ENCODE data around the gene SMIM1.

DNA sequence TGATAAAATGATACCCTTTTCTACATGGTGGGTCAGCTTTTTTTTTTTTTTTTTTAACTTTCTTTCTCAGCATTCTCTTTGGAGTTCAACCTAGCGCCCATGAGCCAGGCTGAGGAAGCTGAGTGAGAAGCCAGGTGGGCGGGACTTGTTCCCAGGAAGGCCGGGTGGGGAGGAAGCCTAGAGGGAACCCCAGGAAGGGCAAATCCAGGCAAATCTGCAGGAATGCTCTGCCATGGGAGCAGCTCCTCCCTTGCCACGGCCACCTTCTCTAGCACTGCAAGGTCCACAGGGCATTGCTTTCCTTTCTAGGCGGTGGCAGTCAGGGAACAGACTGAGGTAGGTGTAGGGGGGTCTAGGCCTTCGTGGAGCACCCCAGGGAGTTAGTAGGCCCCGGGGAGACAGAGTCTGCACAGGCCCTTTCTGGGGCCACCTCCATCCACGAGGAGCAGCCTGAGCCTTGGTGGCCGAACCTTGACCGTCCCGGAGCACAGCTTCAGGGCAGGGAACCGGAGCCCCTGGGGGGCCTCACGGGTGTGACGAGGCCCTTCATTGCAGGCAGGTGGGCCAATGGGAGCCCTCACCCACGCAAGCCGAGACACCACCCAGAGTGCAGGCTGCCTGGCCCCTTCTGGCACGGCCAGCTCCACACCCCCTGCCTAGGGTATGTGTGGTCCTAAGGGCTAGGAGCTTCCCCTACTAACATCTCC lies 38.5 kb upstream of the SMIM1 start:
- TF ChIP-seq EZH2 (IDR thresholded peaks at IDR 0.05; ENCODE audit: low read length, missing control alignments), result no peak
- TF ChIP-seq, protein P1, sequence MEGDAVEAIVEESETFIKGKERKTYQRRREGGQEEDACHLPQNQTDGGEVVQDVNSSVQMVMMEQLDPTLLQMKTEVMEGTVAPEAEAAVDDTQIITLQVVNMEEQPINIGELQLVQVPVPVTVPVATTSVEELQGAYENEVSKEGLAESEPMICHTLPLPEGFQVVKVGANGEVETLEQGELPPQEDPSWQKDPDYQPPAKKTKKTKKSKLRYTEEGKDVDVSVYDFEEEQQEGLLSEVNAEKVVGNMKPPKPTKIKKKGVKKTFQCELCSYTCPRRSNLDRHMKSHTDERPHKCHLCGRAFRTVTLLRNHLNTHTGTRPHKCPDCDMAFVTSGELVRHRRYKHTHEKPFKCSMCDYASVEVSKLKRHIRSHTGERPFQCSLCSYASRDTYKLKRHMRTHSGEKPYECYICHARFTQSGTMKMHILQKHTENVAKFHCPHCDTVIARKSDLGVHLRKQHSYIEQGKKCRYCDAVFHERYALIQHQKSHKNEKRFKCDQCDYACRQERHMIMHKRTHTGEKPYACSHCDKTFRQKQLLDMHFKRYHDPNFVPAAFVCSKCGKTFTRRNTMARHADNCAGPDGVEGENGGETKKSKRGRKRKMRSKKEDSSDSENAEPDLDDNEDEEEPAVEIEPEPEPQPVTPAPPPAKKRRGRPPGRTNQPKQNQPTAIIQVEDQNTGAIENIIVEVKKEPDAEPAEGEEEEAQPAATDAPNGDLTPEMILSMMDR (conservative IDR thresholded peaks at IDR 0.05 in 1 of 2, IDR thresholded peaks at IDR 0.05 in 1 of 2; ENCODE audit: low read depth in 1 of 2, low read length in 2 of 2), result no peak

Measured in fibroblast of lung (primary cell).